Left renal pelvis (tissue), 4 donors: ENCODE data around the gene TBX15. TPM values are rescaled to one million over a fixed set of nuclear protein-coding genes. Genes with fewer than 3 reads are reported as not detected.

Source experiments
- DNase-seq, 4 donors: peaks; one replicate each; pipeline ENCODE4 v3.0.0-alpha.2; 2013; ENCODE audit warnings: low read depth in 4 of 4, low spot score in 3 of 4
- polyA plus RNA-seq, 4 donors: library from polyadenylated mRNA; unstranded; fragments of 120-200 nt; gene quantifications; one replicate each; pipeline ENCODE4 v1.2.1, GENCODE V29; 2013; ENCODE audit not compliant: insufficient read length in 4 of 4

The TBX15 gene
- polyA plus RNA-seq, 4 donors, result 0.20 to 0.37 (median 0.29) TPM

GRCh38 chr1:118985640-118986554 lies 2.2 kb downstream of the TBX15 start:
- DNase-seq, result no peak

GRCh38 chr1:118984722-118985639 lies 3.2 kb downstream of the TBX15 start:
- DNase-seq, result no peak

DNA sequence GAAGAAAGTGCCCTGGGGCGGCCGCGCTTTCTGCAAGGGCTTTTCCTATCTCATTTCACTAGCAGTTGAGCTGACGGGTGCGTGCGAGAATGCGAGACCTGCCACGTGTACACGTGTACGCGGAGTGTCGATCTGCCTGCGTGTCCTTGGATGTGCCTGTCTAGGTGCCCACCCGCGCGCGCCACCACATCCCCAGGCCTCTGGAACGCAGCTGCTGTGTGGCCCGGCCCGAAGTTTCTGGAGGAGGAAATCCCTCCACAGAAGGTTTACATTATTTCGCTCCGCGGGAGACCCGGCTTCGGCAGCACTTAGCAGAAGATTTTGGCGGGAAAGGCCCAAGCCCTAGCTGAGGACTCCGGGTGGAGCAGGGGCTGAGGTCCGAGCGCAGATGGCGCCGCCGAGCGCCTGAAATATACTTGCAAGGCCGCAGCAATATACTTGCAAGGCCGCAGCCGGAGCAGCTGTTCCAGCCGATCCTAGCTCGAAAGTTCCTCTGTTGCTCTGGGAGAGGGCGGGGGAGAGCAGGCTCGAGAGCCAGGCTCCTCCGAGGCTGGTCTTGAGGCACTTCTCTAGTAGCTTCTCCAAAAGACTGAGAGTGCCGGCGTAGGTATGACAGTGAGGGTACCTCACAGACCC lies 3.9 kb downstream of the TBX15 start:
- DNase-seq, result no peak

DNA sequence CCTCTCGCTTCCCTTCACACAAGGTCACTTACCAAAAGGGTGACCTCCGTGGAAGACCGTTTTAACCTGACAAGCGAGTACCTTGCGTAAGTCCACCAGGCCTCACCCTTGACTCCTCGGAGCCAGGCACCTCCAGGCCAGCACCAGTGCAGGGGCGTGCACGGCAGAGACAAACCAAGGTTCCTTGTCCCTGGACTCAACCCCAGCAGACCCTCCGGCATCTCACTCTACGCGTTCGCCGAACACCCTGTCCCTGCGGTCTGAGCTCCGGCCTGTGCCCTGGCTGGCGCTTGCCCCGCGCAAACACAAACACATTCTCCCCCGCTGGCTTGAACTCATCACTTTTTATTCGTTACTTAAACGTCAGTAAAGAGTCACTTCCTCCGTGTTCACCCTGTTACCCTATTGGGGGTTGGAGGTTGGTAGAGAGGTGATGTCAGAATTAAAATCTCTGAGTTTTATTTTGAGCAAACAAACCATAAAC lies 4.5 kb downstream of the TBX15 start:
- no peak for DNase-seq

DNA sequence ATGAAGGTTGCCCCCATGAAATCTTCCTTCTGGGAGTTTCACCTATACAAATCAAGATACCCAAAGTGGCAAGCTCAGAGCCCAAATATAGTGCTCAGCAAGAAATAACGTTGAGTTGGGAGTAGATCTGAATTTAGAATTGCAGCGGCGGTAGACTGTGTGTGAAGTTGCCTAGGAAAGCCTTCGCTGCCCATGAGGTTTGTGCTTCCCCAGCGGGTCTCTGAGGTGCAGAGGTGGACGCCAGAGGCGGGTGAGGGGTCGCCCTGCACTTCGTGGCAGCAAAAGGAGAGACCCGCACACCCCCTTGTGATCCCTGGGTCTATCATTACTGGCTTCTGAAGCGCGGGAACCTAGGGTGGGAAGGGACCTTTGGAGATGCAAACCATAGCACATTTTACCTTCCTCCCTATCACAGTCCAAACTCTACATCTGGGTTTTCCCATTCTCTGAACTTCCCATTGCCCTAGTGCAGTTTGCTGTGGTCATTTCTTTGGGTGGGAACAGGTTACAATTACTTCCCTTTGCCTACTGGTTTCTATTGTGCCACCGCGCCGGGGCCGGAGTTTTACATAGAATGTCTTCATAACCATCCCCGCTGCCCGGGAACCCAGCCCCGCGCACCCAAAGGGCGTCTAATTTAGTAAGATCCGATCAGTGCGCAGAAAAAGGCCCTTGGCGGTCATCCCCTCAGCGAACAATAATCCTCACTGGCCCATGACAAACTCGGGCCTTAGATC lies 5.2 kb downstream of the TBX15 start:
- DNase-seq, result no peak

- DNase-seq, result no peak
These were observed 5.9 kb downstream of the TBX15 start for GRCh38 chr1:118982266-118982665.

DNA sequence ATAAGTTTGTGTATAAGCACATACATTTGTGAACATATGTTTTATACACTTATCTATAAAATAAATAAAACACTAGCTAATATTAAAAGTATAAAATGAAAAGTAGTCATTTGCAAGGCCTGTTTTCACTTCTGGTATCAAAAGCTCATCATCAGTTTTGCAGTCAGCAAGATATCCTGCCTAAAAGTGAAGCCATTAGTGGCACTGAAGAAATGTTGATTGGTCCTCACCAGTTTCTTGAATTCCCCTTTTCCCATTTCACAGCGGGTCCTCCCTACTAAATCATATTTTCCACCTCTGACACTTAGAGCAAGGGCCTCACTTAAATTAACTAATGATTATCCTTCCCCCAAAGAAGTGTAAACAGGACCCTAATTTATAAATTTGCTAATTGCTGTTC lies 6.7 kb downstream of the TBX15 start:
- no peak for DNase-seq

GRCh38 chr1:118979754-118980575 lies 8.2 kb downstream of the TBX15 start:
- DNase-seq, result no peak

- no peak for DNase-seq
These were observed 9.0 kb downstream of the TBX15 start for GRCh38 chr1:118978914-118979701.

GRCh38 chr1:118977600-118977999 lies 10.5 kb downstream of the TBX15 start:
- no peak for DNase-seq

DNA sequence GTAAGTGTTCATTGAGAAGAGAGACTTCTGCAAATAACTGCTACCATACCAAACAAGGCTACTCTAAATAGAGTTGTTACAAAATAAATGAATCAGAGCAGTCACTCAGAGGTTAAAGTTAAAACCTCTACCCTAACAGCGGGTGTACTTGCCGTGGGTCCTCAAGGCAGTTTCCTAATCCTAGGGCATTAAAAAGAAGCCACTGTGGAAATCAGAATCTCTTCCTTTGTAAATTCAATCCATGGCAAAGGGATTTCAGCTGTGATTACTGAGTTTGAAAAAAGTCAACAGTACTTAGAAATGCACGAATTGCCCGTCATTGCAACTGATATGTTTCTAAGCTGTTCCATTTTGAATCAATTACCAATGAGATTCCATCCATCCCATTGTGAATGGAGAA lies 13.5 kb downstream of the TBX15 start:
- DNase-seq, result no peak

- no peak for DNase-seq
These were observed 14.5 kb downstream of the TBX15 start for GRCh38 chr1:118973531-118974137.

DNA sequence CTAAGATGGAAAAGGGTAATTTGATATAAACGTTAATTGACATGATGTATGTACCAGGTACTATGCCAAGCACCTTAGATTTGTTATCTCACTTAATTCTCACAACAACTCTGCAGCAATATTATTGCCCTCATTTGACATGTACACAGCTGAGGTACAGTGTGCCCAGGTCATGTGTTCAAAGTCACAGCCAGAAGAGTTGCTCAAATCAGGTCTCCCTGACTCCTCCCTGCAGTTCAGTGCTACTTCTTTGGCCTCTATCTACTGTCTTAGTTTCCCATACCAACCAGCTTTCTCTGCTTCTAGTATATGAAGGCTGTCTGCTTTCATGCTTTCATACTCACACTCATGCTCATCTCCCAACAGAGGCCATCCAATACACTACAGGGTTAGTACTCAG lies 15.1 kb downstream of the TBX15 start:
- DNase-seq, result no peak

GRCh38 chr1:118970451-118970850 lies 17.7 kb downstream of the TBX15 start:
- DNase-seq, result no peak

- DNase-seq, result no peak
These were observed 24.4 kb downstream of the TBX15 start for GRCh38 chr1:118963456-118964430.

GRCh38 chr1:118963138-118963455 lies 25.0 kb downstream of the TBX15 start:
- DNase-seq, result no peak

DNA sequence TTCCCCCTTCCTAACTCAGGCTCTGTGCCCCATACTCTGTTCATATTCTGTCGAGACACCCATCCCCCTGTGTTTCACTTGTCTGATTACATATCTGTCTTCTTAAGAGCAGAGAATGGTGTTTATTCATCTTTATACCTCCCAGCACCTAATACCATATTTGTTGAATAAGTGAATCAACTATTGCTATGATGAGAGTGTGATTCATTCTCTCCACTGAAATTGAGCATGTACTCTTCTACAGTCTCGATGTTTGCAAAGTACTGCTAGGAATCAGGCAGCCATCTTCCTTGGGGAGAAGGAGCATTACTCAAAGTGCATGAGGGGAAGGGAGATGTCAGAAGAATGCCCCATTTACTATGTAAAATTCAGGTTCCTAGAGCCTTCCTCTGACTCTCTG lies 27.0 kb downstream of the TBX15 start:
- no peak for DNase-seq
